NCI-H2107 treated with DMSO at 0.1 percent for 48 hours (cell line): Measurements from ENCODE around the gene PDLIM1.

Source experiments
- DNase-seq: peaks from one replicate; lab custom pipeline; 2025; ENCODE audit not compliant: unreplicated experiment; lab: John Stamatoyannopoulos, UW

The PDLIM1 gene

GRCh38 chr10:95290461-95291364 lies at the start of gene PDLIM1:
PDLIM1 (minus strand) TSS chr10:95291003; CDS start chr10:95290915, 88 bp downstream.
- no peak for DNase-seq

- DNase-seq, result no peak
Observed at GRCh38 chr10:95339863-95340262, 49.1 kb upstream of the PDLIM1 start.

DNA sequence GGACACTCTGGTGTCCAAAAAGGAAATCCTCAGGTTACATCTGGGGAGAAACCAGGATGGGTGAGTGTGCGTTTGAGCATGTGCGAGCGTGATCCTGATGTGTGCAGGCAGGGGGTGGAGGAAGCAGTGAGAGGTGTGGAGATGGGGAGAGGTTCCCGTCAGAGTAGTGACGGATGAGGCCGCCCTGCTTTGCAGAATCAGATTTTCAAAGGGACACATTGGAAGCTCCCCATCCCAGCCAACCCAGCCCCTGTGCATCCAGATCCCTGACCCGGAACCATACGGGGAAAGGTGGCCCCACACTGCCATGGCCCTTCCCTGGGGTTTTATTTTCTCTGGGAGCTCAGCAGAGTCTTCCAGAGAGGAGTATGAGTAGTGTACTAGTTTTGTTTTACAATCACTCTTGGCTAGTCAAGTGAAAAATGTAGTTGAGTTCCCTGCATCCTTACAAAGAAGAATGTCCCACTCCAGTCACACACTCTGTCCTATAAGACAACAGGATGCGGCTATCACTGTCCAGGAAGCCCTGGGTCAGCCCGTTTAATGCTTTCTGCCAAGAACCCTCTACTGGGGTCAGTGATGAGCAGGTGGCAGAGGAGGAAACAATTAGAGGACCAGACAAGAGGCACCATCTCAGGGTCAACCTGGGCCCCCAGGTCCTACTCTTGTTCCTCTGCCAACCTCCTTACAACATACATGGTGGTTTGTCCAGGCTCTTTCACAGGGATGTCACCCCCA lies 46.8 kb upstream of the PDLIM1 start:
- no peak for DNase-seq

- DNase-seq, result no peak
Observed at GRCh38 chr10:95336702-95337101, 45.9 kb upstream of the PDLIM1 start.

DNA sequence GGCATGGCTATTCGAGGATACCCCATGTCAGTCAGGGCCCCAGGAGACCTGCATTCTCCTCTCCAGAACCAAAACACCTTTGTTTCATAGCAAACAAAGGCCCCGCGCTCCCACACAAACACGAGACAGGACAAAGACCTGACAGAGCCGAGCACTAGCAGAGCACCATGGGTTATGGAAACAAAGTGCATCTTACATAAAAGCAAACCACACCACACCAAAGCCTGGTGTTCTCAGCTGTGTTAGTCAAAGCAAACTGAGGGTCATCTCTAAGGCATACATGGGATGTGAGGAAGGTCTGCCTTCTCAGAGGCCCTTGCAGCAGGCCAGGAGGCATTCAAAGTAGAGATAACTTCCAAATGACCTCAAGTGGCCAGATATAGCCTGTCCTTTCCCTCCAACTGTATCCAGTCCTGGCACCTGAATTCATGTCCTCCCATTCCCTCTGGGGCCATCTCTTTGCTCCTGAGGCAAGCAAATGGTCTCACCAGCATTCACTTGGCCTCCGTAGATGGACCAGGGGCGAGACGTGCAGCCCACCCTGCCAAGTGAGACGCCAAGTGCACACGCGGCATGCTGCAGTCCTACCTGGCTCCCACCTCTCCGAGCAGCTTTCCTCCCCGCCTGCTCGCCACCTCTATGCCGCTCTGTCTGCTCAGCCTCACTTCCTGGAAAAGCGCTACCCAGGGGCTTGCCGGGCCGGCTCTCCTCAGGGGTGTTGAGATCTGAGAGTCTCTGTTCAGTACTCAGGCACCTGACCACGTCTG lies 45.3 kb upstream of the PDLIM1 start:
- DNase-seq, result no peak

DNA sequence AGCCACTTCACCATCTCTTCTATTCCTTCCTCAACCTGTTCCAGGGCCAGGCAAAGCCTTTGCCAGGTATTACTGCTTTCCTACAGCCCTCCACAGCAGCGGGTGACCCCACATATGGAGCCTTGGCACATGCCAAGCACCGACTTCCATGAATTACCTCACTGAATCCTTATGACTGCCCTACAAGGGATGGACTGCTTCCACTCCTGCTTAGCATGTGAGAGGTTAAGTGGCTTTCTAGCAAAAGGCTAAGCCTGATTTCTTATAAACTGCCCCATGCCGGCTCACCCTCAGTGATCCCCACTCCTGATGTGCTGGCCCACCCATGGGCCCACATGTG lies 44.0 kb upstream of the PDLIM1 start:
- no peak for DNase-seq

- DNase-seq, result no peak
Observed at GRCh38 chr10:95333997-95334804, 43.4 kb upstream of the PDLIM1 start.

GRCh38 chr10:95332666-95333249 lies 42.0 kb upstream of the PDLIM1 start:
- DNase-seq, result no peak

DNA sequence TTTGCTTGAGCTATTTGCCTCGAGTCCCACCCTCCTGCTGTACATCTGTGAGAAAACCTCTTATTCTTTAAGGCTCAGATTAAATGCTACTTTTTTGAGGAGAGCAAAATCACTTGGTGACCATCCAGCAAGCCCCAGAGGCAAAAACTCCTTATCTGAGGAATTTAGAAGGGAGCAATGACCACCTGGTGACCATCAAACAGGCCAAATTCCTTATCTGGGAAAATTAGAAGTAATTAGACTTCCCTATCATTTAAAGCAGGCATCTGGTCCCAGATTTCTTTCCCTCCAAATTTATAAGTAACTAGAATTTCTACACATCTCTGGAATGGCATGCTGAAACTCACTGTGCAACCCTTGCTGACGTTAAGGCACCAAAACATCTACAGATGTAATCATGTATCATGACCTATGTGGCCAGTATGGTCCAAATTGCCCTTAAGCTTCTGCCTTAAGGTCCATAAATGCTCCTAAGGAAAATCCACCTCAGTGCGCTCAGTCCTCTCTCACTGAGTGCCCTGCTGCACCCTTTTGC lies 40.9 kb upstream of the PDLIM1 start:
- DNase-seq, result no peak

DNA sequence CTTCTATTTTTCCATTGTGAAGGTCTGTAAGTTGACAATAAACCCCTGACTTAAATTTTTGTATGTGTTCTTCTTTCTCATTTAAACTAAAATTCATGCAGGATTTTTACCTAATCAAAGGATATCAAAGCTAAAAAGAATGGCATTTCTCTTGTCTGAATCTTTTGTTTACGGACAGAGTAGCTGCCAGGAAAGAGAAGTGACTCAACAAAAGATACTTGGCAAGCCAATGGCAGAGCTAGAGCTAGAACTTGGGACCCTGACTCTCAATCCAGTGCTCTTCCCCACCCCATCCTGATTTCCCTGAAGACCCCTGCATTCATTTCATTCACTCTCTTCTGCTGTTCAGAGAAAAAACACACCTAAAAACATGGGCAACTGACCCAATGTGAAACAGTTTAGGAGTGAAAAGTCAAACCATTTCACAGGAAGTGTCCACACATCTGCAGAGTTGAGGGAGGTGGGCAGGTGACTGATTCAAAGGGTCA lies 40.2 kb upstream of the PDLIM1 start:
- no peak for DNase-seq

- no peak for DNase-seq
Observed at GRCh38 chr10:95329296-95329695, 38.5 kb upstream of the PDLIM1 start.

- no peak for DNase-seq
Observed at GRCh38 chr10:95328013-95328412, 37.2 kb upstream of the PDLIM1 start.

DNA sequence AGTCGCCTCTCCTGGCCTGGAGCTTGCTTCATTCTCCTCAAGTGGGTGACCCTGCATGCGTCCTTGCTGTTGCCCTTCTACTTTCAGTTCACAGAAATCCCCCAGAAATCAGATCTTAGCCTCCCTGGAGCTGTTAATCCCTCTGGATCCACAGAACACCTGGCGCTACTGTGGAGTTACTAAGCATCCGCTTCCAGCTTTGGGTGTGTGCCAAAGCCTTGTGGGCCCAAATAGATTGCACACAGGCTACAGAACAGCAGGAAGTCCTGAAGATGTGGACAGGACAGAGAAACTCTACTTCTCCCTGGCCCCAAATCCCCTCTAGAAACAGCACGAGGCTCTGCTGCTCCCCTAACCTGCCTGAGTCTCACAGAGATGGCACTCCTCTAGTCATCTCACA lies 36.6 kb upstream of the PDLIM1 start:
- DNase-seq, result peak; percentile 72

GRCh38 chr10:95326396-95326795 lies 35.6 kb upstream of the PDLIM1 start:
- no peak for DNase-seq

- DNase-seq, result no peak
Observed at GRCh38 chr10:95325863-95326262, 35.1 kb upstream of the PDLIM1 start.

- no peak for DNase-seq
Observed at GRCh38 chr10:95324436-95325268, 33.8 kb upstream of the PDLIM1 start.

GRCh38 chr10:95321554-95322301 lies 30.9 kb upstream of the PDLIM1 start:
- DNase-seq, result no peak

DNA sequence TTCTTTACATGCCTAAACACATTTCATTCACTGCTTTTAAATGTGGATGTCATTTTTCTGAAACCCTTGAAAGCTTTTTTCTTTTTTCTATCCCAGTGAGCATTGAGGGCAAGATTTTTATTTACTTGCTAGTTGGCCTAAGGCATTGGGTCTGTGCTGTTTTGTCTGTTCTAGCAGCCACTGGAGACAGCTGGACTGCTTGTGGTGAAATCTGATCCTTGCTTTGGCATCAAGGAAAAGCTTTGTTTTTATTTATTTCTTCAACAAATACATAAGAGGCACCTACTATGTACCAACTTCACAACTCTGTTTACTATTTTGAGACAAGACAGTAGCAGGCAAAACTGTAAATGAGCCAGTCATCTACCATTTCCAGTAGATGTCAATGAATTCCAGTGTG lies 28.4 kb upstream of the PDLIM1 start:
- DNase-seq, result no peak
